Endodermal cell (in vitro differentiated cells): ENCODE results near the gene KDM2B. TPM values are rescaled to one million over a fixed set of nuclear protein-coding genes. Genes with fewer than 3 reads are reported as not detected.

ENCODE experiments used
- DNase-seq: peaks from one replicate; pipeline ENCODE4 v3.0.0-alpha.2; 2017
- H3K27ac ChIP-seq: 2 replicates; pipeline ENCODE4 v1.5.1; 2013; ENCODE audit warnings: mild to moderate bottlenecking, low read depth, low read length, moderate library complexity
- H3K27me3 ChIP-seq: 2 replicates; pipeline ENCODE4 v1.6.1; 2013; ENCODE audit warnings: mild to moderate bottlenecking, low read length, moderate library complexity; ENCODE audit not compliant: insufficient read depth, control insufficient read depth, poor library complexity, severe bottlenecking
- H3K36me3 ChIP-seq: 2 replicates; pipeline ENCODE4 v1.7.0; 2013; ENCODE audit warnings: mild to moderate bottlenecking, low read length, moderate library complexity; ENCODE audit not compliant: control insufficient read depth, insufficient read depth
- H3K4me1 ChIP-seq: one replicate; pipeline ENCODE4 v1.7.0; 2013; ENCODE audit warnings: low read length; ENCODE audit not compliant: control insufficient read depth, insufficient read depth
- H3K4me3 ChIP-seq: 2 replicates; pipeline ENCODE4 v1.5.1; 2013; ENCODE audit warnings: mild to moderate bottlenecking, low read length, moderate library complexity
- H3K9ac ChIP-seq: 2 replicates; pipeline ENCODE4 v1.6.1; 2013; ENCODE audit warnings: mild to moderate bottlenecking, low read length, moderate library complexity; ENCODE audit not compliant: poor library complexity, severe bottlenecking; ENCODE audit errors: extremely low read depth
- H3K9me3 ChIP-seq: 2 replicates; pipeline ENCODE4 v1.6.1; 2013; ENCODE audit warnings: mild to moderate bottlenecking, low read length, moderate library complexity; ENCODE audit not compliant: control insufficient read depth
- H3K27ac Mint-ChIP-seq: 2 replicates; pipeline ENCODE4 v1.8.0; 2020; ENCODE audit warnings: mixed read lengths
- H3K27me3 Mint-ChIP-seq: 2 replicates; pipeline ENCODE4 v1.8.0; 2021; ENCODE audit warnings: mild to moderate bottlenecking, mixed read lengths; ENCODE audit not compliant: insufficient read depth
- H3K36me3 Mint-ChIP-seq: 2 replicates; pipeline ENCODE4 v1.8.0; 2020; ENCODE audit warnings: low read depth, mixed read lengths
- H3K4me1 Mint-ChIP-seq: 2 replicates; pipeline ENCODE4 v1.8.0; 2020; ENCODE audit warnings: mixed read lengths
- H3K4me3 Mint-ChIP-seq: 2 replicates; pipeline ENCODE4 v1.8.0; 2020; ENCODE audit warnings: mild to moderate bottlenecking, moderate library complexity, mixed read lengths
- H3K9me3 Mint-ChIP-seq: 2 replicates; pipeline ENCODE4 v1.8.0; 2020; ENCODE audit warnings: mild to moderate bottlenecking, mixed read lengths
- CTCF ChIP-seq: fragments of 200-600 bp; sonication (generic); conservative IDR thresholded peaks from 2 replicates; pipeline ENCODE4 v1.5.0; 2021; ENCODE audit warnings: antibody characterized with exemption, mild to moderate bottlenecking
- WGBS, 2 experiments: methylation state at CpG; one replicate each; pipeline versions ENCODE4 v1.1.5 to v1.1.7; 2013; ENCODE audit warnings: missing lambda C conversion rate in 2 of 2, mixed read lengths in 1 of 2; ENCODE audit not compliant: insufficient coverage in 1 of 2, insufficient read length in 1 of 2; 5-methylcytosine and 5-hydroxymethylcytosine counted together
- total RNA-seq, 2 donors: library from RNA; stranded (reverse); fragmentation: NEBNext Ultra II Directional in 1 of 2; extraction: Animal tissue kit (Norgen Biotek cat#: 25700) in 1 of 2; gene quantifications; 2 replicates in 1 of 2; 3 replicates in 1 of 2; pipeline ENCODE4 v1.2.1, GENCODE V29; 2021

KDM2B gene
- total RNA-seq, 2 donors from 2014 or later, result 103 to 125 TPM

GRCh38 chr12:121618659-121619233 lies 37.9 kb upstream of the KDM2B start:
- Mint-ChIP-seq H3K36me3 (no peaks in the 10 kb centered on the region), H3K27ac (no peak overlapping the region), H3K4me1 (peaks cover 12% of the 10 kb centered on the region), H3K9me3 (no peaks in the 10 kb centered on the region), H3K27me3 (no peaks in the 10 kb centered on the region), H3K4me3 (no peak overlapping the region)
- DNase-seq, result no peak
- Histone ChIP-seq H3K27ac (no peak overlapping the region), H3K9ac (no peak overlapping the region), H3K9me3 (no peaks in the 10 kb centered on the region), H3K36me3 (no peaks in the 10 kb centered on the region), H3K27me3 (no peaks in the 10 kb centered on the region), H3K4me1 (no peaks in the 10 kb centered on the region), H3K4me3 (no peak overlapping the region)
- 84 to 93% methylated on average over 2 to 5 of the region's 5 CpGs for WGBS, 2 experiments
- TF ChIP-seq CTCF, result no peak

GRCh38 chr12:121614872-121615467 lies 34.1 kb upstream of the KDM2B start:
- Mint-ChIP-seq H3K27ac (no peak overlapping the region), H3K36me3 (peaks cover 2% of the 10 kb centered on the region), H3K9me3 (peaks cover 2% of the 10 kb centered on the region), H3K4me3 (no peak overlapping the region), H3K4me1 (peaks cover 12% of the 10 kb centered on the region), H3K27me3 (no peaks in the 10 kb centered on the region)
- TF ChIP-seq CTCF, result no peak
- Histone ChIP-seq H3K9ac (no peak overlapping the region), H3K4me3 (no peak overlapping the region), H3K36me3 (no peaks in the 10 kb centered on the region), H3K27me3 (no peaks in the 10 kb centered on the region), H3K27ac (no peak overlapping the region), H3K4me1 (no peaks in the 10 kb centered on the region), H3K9me3 (no peaks in the 10 kb centered on the region)
- no peak for DNase-seq
- WGBS, 2 experiments, result 86 to 90% methylated on average over 4 to 7 of the region's 9 CpGs

DNA sequence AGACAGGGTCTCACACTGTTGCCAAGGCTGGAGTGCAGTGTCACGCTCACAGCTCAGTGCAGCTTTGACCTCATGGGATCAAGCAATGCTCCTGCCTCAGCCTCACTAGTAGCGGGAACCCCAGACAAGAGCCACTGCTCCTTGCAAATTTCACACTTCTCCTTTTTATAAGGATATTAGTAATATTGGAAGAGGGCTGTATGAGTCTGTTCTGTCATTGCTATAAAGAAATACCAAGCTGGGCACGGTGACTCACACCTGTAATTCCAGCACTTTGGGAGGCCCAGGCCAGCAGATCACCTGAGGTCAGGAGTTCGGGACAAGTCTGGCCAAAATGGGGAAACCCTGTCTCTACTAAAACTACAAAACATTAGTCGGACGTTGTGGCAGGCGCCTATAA lies 32.6 kb upstream of the KDM2B start:
- no peaks in the 10 kb centered on the region for H3K36me3 ChIP-seq
- WGBS, 2 experiments, result 91 to 97% methylated on average over 5 to 7 of the region's 7 CpGs
- H3K27ac ChIP-seq, result no peak overlapping the region
- TF ChIP-seq CTCF, result no peak
- Mint-ChIP-seq H3K9me3 (peaks cover 4% of the 10 kb centered on the region), H3K4me1 (peaks cover 10% of the 10 kb centered on the region), H3K4me3 (no peak overlapping the region), H3K36me3 (peaks cover 2% of the 10 kb centered on the region), H3K27me3 (no peaks in the 10 kb centered on the region), H3K27ac (no peak overlapping the region)
- H3K4me3 ChIP-seq, result no peak overlapping the region
- H3K9ac ChIP-seq, result no peak overlapping the region
- H3K27me3 ChIP-seq, result no peaks in the 10 kb centered on the region
- DNase-seq, result no peak
- H3K4me1 ChIP-seq, result no peaks in the 10 kb centered on the region
- no peaks in the 10 kb centered on the region for H3K9me3 ChIP-seq
